NCI-H1930 (cell line): ENCODE measurements around the gene RCAN3.
"Not testable (repeated sequence)": the region's sequence is repeated elsewhere in the genome, so short reads cannot be mapped to it uniquely, and the experiment has no call there.

Source experiments
- DNase-seq, 2 experiments: peaks; one replicate each; lab custom pipeline; 2025; lab: John Stamatoyannopoulos, UW

The RCAN3 gene

DNA sequence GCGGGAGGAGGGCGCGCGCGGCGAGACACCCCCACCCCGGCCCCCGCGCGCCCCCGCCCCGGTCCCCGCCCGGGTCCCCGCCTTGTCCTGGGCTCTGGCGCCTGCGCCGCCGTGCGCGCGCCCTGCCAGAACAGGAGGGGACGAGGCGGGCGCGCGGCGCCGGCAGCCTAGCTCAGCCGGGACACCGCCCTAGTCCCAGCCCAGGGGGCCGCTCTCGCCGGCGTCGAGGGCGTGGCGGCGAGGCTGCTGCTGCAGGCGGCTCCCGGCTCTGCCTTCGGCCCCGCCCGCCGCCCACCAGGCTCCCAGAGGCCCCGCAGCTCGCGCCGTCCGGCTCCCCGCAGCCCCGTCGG lies at the start of gene RCAN3:
TSS of gene RCAN3 (plus strand) at position 128 of the 350 bp plus-strand sequence. CDS start 11,537 bp downstream, outside the sequence.
- DNase-seq: peak; percentile 59 to 87

- DNase-seq: no peak
Observed at GRCh38 chr1:24452922-24453485, 49.6 kb upstream of the RCAN3 start.

- no peak for DNase-seq
Observed at GRCh38 chr1:24454673-24455072, 48.0 kb upstream of the RCAN3 start.

DNA sequence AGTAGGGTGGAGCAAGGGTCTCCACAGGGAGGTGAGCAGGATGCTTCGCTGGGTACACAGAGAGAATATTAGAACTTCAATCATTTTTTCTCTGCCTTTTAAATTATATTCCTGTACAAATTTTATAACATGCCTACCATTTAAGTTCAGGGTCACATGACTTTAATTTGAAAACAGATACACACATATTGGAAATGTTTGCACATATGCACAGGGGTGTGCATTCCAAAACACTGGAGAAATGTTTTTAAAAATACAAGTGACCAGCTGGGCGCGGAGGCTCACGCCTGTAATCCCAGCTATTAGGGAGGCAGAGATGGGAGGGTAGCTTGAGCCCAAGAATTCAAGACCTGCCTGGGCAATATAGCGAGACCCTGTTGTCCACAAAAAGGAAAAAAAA lies 47.4 kb upstream of the RCAN3 start:
- no peak for DNase-seq

DNA sequence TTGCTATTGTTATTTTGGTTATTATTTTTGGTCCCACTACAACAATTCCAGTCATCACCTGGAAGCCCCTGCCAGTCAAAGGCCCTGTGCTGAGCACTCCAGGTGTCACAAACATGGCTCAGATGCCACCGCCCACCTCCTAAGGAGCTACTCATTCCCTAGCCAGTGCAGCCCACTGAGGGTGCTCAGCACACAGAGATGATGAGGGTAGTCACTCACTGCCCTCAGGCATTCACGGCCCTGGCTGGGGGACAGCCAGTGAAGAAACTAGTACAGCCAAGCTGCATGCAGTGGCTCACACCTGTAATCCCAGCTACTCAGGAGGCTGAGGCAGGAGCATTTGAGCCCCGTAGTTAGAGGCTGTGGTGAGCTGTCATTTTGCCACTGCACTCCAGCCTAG lies 44.8 kb upstream of the RCAN3 start:
- no peak for DNase-seq

GRCh38 chr1:24459551-24460266 lies 42.9 kb upstream of the RCAN3 start:
- no peak for DNase-seq

DNA sequence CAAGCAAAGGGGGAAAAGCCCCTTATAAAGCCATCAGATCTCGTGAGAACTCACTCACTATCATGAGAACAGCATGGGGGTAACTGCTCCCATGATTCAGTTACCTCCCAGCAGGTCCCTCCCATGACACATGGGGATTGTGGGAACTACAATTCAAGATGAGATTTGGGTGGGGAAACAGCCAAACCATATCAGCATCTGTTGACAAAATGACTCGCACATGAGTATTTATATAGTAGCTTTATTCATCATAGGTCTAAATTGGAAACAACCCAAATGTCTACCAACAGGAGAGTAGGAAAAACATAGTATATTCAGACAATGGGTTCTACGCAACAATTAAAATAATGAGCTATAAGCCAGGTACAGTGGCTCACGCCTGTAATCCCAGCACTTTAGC lies 40.5 kb upstream of the RCAN3 start:
- not testable (repeated sequence) for DNase-seq

- no peak for DNase-seq
Observed at GRCh38 chr1:24463776-24464735, 38.6 kb upstream of the RCAN3 start.

- no peak for DNase-seq
Observed at GRCh38 chr1:24465099-24465498, 37.5 kb upstream of the RCAN3 start.

DNA sequence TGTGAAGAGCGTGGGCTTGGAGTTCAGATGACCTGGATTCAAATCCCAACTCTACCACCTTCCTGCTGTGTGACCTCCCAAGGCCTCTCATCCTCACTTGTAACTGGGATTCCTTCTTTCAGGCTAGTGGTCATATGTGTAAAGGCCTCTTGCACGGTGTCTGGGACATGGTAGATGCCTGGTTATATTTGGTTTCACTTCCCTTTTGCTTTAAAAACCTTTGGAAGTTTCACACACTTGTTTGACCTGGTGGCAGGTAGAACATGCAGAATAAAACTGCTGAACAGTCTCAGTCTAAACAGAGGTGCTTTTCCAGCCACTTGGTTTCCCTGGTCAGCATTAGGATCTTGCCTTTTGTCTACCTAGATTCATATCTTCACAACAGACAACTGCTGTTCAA lies 37.0 kb upstream of the RCAN3 start:
- no peak for DNase-seq

DNA sequence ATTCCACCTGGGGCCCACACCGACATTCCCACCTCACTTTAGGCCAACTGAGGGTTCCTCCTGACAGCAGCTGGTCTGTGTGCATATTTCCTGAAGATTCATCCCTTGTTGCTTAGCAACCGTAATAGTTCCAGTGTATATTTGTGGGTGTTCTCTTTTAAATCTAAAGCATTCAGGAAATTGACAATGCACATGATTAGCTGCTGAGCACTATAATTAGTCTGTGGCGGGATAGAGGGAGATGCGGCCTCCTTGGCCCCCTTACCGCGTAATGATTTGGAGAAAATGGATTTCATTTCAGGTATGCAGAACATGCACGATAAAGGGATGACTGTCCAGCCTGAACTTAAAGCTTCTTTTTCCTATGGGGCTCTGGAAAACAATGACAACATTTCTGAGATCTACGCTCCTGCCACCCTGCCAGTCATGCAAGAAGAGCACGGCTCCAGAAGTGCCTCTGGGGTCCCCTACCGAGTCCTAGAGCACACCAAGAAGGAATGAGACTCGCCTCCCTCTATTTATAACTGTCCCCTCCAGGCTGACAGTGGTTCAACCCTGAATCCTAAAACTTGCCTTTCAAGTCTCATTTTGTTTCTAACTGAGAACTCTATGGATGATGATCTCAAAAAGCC lies 33.8 kb upstream of the RCAN3 start:
- no peak for DNase-seq

- no peak for DNase-seq
Observed at GRCh38 chr1:24470592-24470991, 32.0 kb upstream of the RCAN3 start.

DNA sequence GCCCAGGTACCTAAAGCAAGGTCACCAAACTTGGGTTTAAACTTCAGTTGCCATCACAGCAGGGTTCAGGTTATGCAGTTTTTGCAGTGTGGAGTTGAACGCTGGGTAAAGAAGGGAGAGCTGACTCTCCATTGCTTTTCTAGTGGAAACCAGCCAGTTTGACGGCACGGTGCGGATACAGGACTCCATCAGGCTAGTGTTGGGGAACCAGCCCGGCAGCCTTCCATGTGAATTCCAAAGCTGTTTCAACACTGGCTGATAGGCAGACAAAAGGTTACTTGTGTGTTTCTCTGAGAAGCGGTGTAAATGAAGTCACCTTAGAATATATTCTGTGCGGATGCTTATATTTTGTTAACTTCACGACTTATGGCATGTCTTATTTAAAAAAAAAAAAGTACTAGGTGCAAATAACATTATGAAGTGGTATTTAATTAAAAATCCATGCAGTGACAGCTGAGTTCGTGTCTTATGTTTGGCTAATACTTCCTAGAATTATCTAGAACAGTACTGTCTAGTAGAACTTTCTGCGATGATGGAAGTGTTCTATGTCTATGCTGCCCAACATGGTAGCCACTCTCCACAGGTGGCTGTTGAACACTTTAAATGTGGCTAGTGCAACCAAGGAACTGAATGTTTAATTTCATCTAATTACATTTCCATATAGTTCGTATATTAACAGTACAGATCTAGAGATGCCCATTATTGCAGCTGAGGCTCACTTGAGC lies 29.9 kb upstream of the RCAN3 start:
- DNase-seq: no peak

DNA sequence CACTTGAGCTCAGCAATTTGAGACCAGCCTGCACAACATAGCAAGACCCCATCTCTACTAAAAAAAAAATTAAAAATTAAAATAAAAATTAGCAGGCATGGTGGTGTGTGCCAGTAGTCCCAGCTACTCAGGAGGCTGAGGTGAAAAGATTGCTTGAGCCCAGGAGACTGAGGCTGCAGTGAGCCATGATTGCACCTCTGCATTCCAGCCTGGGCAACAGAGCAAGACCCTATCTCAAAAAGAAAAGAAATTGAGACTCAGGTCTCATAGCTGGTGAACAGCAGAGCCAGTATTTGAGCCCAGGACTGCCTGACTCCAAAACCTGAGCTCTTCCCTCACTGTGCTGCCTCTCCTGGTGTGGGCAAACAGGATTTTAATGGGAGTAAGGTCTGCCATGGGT lies 28.4 kb upstream of the RCAN3 start:
- DNase-seq: no peak

GRCh38 chr1:24475700-24476099 lies 26.9 kb upstream of the RCAN3 start:
- DNase-seq: no peak

DNA sequence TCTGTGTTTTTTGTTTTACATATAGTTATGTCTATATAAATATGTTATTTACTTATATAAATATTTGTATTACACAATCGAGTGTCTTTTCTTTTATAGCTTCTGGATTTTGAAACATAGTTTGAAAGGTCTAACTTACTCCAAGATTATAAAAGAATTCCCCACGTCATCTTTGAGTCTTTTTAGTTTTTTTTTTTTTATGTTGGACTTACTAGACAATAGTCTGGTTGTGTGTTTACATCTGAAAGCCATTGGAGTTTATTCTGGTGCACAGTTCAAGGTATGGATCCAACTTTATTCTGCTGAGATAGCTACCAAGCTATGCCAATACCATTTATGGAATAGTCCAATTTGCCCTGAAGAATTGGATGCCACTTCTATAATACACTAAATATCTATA lies 26.1 kb upstream of the RCAN3 start:
- no peak for DNase-seq

DNA sequence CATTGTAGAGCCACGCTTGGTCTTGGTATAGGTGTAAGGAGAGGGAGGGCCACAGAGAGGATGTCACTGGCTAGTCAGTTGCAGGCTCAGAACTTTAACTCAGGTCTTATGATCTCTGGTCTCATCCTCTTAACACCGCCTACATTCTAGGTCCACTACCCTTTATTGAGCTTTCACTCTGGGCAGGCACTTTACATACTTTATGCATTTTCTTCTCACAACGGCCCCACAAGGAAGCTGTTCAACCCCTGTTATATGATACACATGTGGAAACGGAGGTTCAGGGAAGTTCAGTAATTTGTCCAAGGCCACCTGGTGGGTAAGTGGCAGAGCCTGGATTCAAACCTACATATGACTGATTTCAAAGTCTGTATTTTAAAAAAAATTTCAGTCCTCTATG lies 25.3 kb upstream of the RCAN3 start:
- DNase-seq: no peak

DNA sequence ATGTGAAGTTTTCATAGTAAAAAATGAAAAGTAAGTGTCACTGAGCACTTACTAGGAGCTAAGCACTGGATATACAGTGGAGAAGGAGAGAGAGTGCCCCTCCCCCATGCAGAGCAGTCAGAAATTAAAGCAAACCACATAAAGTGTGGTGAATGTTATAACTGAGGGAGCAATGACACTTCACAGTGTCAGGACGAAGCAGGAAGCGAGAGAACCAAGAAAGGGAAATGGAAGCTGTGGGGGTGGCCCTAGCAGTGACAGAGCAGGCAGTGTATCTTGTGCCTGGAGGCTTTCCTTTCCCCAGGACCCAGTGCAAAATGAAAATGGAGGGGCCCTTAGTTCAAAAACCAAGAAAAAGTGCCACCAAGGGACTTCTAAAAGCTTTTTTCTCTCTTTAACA lies 21.5 kb upstream of the RCAN3 start:
- DNase-seq: no peak

DNA sequence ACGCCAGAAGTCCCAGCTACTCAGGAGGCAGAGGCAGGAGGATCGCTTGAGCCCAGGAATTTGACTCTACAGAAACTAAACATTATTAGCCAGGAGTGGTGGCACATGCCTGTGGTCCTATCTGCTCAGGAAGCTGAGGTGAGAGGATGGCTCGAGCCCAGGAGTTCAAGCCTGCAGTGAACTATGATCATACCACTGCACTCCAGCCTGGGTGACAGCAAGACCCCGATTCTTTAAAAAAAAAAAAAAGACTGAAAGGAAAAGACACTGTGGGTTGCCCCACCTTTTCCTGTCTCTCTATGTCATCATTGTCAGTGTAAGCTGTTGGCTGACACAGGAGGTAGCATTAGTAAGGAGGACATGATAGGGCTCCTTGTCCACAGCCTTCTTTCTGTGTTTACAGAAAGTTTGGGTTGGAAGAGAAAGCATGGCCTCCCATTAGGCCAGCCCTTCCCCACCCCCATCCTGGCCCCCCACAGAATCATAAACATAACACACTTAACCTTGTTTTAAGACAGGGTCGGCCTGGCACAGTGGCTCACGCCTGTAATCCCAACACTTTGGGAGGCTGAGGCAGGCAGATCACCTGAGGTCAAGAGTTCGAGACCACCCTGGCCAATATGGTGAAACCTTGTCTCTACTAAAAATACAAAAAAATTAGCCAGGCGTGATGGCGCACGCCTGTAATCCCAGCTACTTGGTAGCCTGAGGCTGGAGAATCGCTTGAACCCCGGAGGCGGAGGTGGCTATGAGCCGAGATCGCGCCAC lies 20.6 kb upstream of the RCAN3 start:
- no peak for DNase-seq

DNA sequence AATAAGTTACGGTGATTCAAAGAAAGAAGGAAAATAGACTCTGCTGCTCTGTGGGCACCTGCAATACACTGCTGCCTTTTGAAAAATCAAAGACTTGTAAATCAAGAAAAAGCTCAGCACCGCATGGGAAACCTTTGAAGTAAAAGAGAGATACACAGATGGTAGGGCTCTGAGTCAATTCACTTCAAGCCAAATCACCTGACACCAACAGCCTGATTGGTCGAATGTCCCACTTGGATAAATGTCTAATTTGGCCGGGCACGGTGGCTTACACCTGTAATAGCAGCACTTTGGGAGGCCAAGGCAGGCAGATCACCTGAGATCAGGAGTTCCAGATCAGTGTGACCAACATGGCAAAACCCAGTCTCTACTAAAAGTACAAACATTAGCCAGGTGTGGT lies 19.2 kb upstream of the RCAN3 start:
- DNase-seq: no peak

DNA sequence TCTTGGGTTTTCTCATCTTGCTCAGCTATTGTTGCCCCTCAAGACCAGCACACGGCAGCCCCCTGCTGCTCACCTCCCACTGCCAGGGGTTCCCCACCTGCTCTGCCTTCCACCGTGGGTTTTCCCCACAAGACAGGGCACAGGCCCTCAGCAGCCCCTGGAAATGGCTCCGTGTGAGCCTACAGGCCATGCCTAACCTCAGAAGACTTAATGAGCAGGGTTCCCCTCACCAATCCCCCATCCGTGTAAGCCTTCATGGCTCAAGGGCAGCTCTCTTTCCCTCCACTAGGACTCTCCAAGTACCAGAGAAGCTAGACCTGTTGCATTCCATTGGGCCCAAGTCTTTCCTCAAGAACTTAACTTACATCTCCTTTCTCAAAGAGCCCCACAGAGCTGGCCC lies 18.4 kb upstream of the RCAN3 start:
- DNase-seq: no peak
